RPMI8226 (cell line): ENCODE measurements around the gene LSR.

ENCODE experiments used
- DNase-seq: peaks from one replicate; pipeline ENCODE4 v3.0.0-alpha.2; 2015

LSR gene

DNA sequence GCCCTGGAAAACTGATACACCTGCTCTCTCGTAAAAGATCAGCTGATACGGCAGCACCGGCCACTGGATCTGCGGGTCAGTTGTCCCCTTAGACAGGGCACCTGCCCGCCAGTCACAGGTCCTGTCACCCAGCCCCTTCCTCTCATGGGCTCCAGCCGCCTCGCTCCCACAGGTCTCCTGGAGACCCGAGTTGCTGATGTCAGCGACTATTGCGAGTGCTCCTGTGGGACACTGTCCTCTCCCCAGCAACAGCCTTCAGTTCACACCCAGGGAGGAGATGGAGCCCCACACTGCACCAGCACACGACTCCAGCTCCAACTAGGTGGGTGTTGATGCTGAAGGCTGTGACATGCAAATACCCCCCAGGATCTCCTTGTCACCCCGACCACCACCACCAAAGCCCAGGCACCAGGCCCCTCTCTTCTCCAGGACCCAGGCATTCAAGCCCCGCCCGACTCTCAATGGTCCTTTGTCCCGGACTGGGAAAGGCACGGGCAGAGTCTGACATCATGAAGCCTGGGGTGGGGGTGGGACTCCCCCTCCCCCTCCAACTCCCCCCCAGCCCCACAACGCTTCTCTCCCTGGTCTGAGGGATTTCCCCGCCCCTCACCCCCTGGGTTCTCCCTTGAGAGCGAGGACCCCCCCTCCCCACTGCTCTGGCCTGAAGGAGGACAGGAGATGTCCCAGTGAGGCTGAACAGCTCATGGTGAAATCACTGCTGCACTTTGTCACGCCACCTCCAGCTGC is 41.8 kb downstream of the LSR start:
- DNase-seq = no peak

DNA sequence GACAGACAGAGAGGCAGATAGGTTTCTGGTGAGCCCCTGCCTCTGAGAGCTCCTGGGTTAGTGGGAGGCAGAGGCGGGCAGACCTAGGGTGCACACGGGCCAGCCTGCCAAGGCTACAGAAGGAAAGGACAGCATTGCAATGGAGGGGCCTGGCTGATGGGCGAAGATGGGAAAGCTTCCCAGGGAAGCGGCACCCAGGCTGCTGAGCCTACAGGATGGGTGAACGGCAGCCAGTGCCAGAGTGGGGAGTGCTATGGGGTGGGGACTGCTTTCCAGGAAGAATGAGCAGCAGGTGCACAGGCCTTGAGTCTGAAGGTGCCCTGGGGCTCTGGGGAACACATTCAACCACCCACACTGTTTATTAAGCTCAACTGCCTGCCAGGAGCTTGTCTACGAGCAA is 42.5 kb downstream of the LSR start:
- no peak for DNase-seq

GRCh38 chr19:35291916-35292315 is 43.1 kb downstream of the LSR start, which contains the start of gene MAG:
MAG (plus strand) TSS chr19:35292161; CDS start chr19:35295409, 3,248 bp downstream.
- DNase-seq = no peak

DNA sequence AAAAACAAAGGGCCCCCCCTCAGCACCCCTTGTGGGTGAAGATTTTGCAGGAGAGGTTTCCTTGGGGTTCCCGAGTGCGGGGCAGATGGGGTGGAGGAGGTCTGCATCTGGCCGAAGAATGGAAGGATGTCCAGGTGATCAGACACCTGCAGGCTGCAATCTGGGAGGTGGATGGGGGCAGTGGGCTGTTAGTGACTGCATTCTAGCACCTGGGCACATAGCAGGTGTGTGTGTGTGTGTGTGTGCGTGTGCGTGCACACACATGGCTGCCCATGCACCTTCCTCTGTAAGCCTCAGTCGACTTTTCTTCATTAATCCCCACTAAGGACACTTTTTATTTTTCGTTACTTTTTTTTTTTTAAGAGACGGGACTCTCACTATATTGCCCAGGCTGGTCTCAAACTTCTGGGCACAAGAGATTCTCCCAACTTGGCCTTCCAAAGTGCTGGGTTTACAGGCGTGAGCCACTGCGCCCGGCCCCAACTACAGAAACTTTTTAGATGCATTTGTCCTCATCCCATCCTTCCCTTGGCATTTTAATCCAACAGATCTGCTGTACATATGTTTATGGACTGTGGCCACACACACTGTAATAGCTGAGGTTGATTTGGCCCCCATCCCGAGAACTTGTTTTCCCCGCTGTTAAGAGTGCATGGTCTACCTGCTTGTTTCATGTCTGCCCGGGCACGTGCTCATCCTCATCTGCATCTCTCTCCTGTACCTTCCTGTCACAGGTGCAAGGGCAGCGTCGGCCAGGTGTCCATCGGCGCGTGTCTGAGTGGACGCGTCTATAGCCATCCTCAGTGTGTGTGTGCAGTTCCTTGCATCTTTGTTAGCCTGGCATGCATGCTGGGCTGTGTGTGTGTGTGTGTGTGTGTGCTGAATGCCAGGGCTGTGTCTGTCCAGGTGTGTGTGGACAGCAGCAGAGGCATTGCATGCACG is 43.9 kb downstream of the LSR start:
- DNase-seq = peak; percentile 61

DNA sequence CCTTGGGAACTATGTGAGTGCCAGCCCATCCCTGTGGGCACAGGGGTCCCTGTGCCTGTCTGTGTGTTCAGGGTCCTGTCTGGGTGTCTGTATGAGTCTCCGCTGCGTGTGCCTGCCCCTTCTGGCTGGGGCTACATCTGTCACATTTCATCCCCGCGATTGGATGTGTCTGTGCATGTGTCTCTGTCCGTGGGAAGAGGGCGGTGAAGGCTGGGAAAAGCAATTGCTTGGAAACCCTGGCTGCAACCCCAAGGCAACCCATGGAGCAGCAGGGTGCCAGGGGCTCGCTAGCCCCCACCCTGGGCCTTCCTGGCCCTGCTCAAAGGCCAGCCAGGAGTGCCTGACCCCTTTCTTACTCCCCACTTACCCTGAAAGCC is 44.5 kb downstream of the LSR start:
- DNase-seq = no peak

GRCh38 chr19:35293808-35294207 is 45.0 kb downstream of the LSR start:
- DNase-seq = no peak

GRCh38 chr19:35294328-35294727 is 45.5 kb downstream of the LSR start:
- DNase-seq = peak; percentile 45

DNA sequence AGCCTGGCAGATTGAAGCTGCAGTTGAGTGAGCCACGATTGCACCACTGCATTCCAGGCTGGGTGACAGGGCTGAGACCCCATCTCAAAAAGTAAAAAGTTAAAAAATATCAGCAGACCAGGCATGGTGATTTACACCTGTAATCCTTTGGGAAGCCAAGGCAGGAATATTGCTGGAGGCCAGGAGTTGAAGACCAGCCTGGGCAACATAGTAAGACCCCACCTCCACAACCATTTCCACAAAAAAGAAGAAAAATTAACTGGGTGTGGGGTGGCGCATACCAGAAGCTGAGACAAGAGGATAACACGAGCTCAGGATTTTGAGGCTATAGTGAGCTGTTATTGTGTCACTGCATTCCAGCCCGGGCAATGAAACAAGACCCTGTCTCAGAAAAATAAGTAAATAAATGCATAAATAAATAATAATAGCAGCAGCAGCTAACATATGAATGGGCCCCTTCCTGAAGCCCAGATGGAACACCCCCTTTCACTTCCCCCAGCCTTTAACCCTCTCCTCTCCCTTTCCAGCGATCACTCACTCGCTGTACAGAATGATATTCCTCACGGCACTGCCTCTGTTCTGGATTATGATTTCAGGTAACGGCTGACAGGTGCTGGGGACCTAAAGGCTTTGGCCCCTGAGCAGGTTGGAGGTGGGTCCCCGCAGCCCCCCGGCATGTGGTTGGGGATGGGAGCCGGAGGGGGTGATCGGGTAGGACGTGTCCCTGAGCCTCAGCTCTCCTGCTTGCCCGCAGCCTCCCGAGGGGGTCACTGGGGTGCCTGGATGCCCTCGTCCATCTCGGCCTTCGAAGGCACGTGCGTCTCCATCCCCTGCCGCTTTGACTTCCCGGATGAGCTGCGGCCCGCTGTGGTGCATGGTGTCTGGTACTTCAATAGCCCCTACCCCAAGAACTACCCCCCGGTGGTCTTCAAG is 46.3 kb downstream of the LSR start:
- DNase-seq = no peak

- peak; percentile 77 for DNase-seq
Measured at GRCh38 chr19:35295792-35296462, 47.1 kb downstream of the LSR start.

DNA sequence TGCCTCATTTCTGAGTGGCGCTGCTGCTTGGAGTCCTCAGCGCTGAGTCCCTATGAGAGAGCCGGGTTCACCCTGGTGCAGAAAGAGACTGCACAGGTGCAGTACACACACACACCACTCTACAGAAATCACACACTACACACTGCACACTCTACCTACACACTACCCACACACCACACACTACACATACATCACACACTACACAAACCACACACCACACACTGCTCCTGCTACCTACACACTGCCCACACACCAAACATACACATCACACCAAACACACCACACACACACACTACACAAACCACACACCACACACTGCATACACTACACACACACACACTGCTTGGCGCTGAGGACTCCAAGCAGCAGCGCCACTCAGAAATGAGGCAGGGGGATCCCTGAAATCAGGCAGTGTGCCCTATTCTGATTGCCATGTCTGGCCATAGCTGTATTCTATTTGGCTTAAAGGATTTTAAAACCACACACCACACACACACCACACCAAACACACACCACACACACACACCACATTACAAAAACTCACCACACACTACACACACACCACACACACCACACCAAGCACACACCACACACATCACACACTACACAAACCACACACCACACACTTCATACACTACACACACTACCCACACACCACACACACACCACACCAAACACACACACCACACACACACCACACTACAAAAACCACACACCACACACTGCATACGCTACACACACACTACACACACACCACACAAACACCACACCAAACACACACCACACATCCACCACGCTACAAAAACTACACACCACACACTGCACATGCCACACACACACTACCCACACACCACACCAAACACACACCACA is 48.1 kb downstream of the LSR start:
- peak; percentile 39 for DNase-seq

- no peak for DNase-seq
Measured at GRCh38 chr19:35297515-35297848, 48.7 kb downstream of the LSR start.

GRCh38 chr19:35297922-35298321 is 49.1 kb downstream of the LSR start:
- DNase-seq = no peak

- no peak for DNase-seq
Measured at GRCh38 chr19:35298561-35298972, 49.8 kb downstream of the LSR start.

DNA sequence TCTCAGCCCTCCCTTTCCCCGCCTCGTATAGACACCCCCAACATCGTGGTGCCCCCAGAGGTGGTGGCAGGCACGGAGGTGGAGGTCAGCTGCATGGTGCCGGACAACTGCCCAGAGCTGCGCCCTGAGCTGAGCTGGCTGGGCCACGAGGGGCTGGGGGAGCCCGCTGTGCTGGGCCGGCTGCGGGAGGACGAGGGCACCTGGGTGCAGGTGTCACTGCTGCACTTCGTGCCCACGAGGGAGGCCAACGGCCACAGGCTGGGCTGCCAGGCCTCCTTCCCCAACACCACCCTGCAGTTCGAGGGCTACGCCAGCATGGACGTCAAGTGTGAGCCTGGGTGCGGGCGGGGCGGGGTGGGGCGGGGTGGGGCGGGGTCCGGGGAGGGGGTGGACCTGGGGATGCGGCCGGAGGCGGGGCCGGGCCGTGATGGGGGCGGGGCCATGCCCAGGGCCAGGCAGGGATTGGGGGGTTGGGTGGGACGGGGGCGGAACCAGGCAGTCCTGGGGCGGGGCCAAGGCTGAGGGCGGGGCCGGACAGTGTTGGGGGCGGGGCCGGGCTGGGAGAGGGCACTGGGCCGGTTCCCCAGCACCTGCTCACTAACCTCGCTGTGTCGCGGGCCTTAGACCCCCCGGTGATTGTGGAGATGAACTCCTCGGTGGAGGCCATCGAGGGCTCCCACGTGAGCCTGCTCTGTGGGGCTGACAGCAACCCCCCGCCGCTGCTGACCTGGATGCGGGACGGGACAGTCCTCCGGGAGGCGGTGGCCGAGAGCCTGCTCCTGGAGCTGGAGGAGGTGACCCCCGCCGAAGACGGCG is 50.9 kb downstream of the LSR start:
- DNase-seq = no peak

DNA sequence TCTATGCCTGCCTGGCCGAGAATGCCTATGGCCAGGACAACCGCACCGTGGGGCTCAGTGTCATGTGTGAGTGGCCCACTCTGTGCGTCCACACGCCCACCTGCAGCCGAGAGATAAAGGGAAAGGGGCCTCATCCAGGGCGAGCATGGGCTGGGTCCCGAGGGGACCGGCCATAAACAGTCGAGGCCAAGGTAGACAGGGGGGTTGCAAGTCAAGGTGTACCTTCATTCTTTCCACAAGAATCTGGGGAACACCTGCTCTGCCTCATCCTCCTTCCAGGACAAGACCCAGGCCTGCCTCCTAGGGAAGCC is 51.5 kb downstream of the LSR start:
- DNase-seq = no peak

GRCh38 chr19:35301961-35302360 is 53.2 kb downstream of the LSR start:
- DNase-seq = no peak

- no peak for DNase-seq
Measured at GRCh38 chr19:35302446-35302845, 53.6 kb downstream of the LSR start.

DNA sequence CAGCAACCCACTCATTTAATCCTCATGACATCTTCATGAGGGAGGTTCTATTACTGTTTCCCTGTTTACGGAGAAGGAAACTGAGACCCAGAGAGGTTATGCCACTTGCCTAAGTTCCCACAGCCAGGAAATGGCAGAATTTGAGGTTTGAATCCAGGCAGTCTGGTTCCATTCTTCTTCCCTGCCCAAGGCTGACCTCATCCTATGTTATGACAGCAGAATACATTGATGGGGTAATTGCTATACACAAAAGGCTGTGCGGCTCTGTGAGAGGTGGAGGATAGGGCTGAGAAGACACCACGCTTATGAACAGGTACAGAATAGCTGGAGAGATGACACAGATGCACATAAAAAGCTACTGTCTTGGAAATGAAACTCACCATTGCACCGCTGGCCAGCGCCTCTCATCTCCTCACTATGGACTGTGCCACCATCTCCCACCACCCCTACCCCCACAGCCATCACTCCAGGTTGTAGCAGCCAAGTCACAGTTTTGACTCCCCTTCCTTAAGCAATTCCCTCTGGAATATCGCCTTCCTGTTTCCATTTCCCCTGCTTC is 54.6 kb downstream of the LSR start:
- DNase-seq = no peak

DNA sequence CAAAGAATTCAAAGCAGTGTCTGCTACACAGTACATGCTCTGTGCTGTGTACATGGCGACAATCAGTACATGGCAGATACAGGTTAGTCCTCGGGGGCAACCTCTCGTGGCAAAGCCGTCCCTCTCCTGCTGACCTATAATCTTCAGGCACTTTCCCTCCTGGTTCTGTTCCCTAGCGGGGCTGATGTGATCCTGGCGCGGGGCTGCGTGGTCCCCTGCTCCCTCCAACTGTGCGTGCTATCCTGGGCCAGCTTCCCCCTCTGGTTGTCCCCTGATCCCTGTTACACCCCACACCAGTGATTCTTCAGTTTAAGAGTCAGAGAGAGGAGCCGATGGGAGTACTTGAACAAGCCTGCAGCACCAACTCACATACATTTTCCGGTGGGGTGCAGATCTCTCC is 55.2 kb downstream of the LSR start:
- no peak for DNase-seq

GRCh38 chr19:35305181-35305580 is 56.4 kb downstream of the LSR start:
- DNase-seq = no peak
